Measurements from ENCODE around the gene CDH11.

CDH11 gene

GRCh38 chr16:64948056-64948455 is 173.8 kb downstream of the CDH11 start:
- no peak for FAIRE-seq
- no peak for TF ChIP-seq POLR2A (IDR thresholded peaks at IDR 0.05; ENCODE audit: low read depth, low read length)
- no peak for DNase-seq (ENCODE audit: insufficient read length, low spot score)

- TF ChIP-seq POLR2A (IDR thresholded peaks at IDR 0.05; ENCODE audit: low read depth, low read length), result no peak
Observed at GRCh38 chr16:64947651-64948050, 174.2 kb downstream of the CDH11 start.

GRCh38 chr16:64933885-64934284 is 188.0 kb downstream of the CDH11 start:
- no peak for DNase-seq (ENCODE audit: insufficient read length, low spot score)
- no peak for TF ChIP-seq POLR2A (IDR thresholded peaks at IDR 0.05; ENCODE audit: low read depth, low read length)
- FAIRE-seq, result no peak

More at GRCh38 chr16:64947651-64948050, 174.2 kb downstream of the CDH11 start:
- no peak for FAIRE-seq
- no peak for DNase-seq (ENCODE audit: insufficient read length, low spot score)

GRCh38 chr16:64926476-64926875 is 195.4 kb downstream of the CDH11 start:
- FAIRE-seq (no peak), DNase-seq (ENCODE audit: insufficient read length, low spot score) (no peak)
- no peak for TF ChIP-seq POLR2A (IDR thresholded peaks at IDR 0.05; ENCODE audit: low read depth, low read length)

- FAIRE-seq, result no peak
- TF ChIP-seq POLR2A (IDR thresholded peaks at IDR 0.05; ENCODE audit: low read depth, low read length), result no peak
- no peak for DNase-seq (ENCODE audit: insufficient read length, low spot score)
Observed at GRCh38 chr16:64925166-64925565, 196.7 kb downstream of the CDH11 start.

GRCh38 chr16:64924086-64924485 is 197.8 kb downstream of the CDH11 start:
- FAIRE-seq, result no peak
- no peak for DNase-seq (ENCODE audit: insufficient read length, low spot score)
- no peak for TF ChIP-seq POLR2A (IDR thresholded peaks at IDR 0.05; ENCODE audit: low read depth, low read length)

- no peak for TF ChIP-seq POLR2A (IDR thresholded peaks at IDR 0.05; ENCODE audit: low read depth, low read length)
- FAIRE-seq (no peak), DNase-seq (ENCODE audit: insufficient read length, low spot score) (no peak)
Observed at GRCh38 chr16:64919929-64920607, 201.8 kb downstream of the CDH11 start.

GRCh38 chr16:64919141-64919540 is 202.7 kb downstream of the CDH11 start:
- FAIRE-seq (no peak), DNase-seq (ENCODE audit: insufficient read length, low spot score) (no peak)
- no peak for TF ChIP-seq POLR2A (IDR thresholded peaks at IDR 0.05; ENCODE audit: low read depth, low read length)

GRCh38 chr16:64916051-64916450 is 205.8 kb downstream of the CDH11 start:
- no peak for FAIRE-seq
- no peak for TF ChIP-seq POLR2A (IDR thresholded peaks at IDR 0.05; ENCODE audit: low read depth, low read length)
- no peak for DNase-seq (ENCODE audit: insufficient read length, low spot score)

- FAIRE-seq (no peak), DNase-seq (ENCODE audit: insufficient read length, low spot score) (no peak)
- no peak for TF ChIP-seq POLR2A (IDR thresholded peaks at IDR 0.05; ENCODE audit: low read depth, low read length)
Observed at GRCh38 chr16:64910356-64910755, 211.5 kb downstream of the CDH11 start.

- no peak for TF ChIP-seq POLR2A (IDR thresholded peaks at IDR 0.05; ENCODE audit: low read depth, low read length)
- DNase-seq (ENCODE audit: insufficient read length, low spot score), result no peak
- no peak for FAIRE-seq
Observed at GRCh38 chr16:64907844-64908243, 214.0 kb downstream of the CDH11 start.

- no peak for FAIRE-seq
- TF ChIP-seq POLR2A (IDR thresholded peaks at IDR 0.05; ENCODE audit: low read depth, low read length), result no peak
- DNase-seq (ENCODE audit: insufficient read length, low spot score), result no peak
Observed at GRCh38 chr16:64903770-64904169, 218.1 kb downstream of the CDH11 start.

GRCh38 chr16:64900517-64900916 is 221.3 kb downstream of the CDH11 start:
- no peak for TF ChIP-seq POLR2A (IDR thresholded peaks at IDR 0.05; ENCODE audit: low read depth, low read length)
- FAIRE-seq, result no peak
- DNase-seq (ENCODE audit: insufficient read length, low spot score), result no peak

- TF ChIP-seq POLR2A (IDR thresholded peaks at IDR 0.05; ENCODE audit: low read depth, low read length), result no peak
- DNase-seq (ENCODE audit: insufficient read length, low spot score) (no peak), FAIRE-seq (no peak)
Observed at GRCh38 chr16:64900019-64900418, 221.8 kb downstream of the CDH11 start.

GRCh38 chr16:64898159-64898558 is 223.7 kb downstream of the CDH11 start:
- TF ChIP-seq POLR2A (IDR thresholded peaks at IDR 0.05; ENCODE audit: low read depth, low read length), result no peak
- no peak for FAIRE-seq
- no peak for DNase-seq (ENCODE audit: insufficient read length, low spot score)
